ENCODE data around the gene LIN54.

The LIN54 gene

DNA sequence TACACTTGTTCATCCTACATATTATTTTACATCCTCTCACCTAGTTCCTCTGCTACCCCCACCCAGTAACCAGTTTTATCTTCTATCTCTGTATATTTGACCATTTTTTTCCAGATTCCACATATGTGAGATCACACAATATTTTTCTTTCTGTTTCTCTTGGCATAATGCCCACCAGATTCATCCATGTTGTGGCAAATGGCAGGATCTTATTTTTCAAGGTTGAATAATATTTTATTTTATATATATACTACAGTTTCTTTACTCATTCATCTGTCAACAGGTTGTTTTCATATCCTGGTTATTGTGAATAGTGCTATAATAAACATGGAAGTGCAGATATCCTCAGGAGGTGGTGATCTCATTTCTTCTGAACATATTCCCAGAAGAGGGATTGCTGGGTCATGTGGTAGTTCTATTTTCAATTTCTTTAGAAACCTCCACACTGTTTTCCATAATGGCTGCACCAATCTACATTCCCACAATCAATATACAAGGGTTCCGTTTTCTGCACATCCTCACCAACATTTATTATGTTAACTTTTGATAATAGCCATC, 61.9 kb downstream of the LIN54 start:
- Histone ChIP-seq H3K4me1 (ENCODE audit: low read length) (no peaks in the 10 kb centered on the region), H3K9ac (ENCODE audit: low read length) (no peak overlapping the region), H3K27me3 (replicated peaks; ENCODE audit: insufficient read depth, low read length) (no peaks in the 10 kb centered on the region), H3K9me3 (replicated peaks; ENCODE audit: insufficient read depth, low read length) (no peaks in the 10 kb centered on the region), H3K36me3 (replicated peaks; ENCODE audit: insufficient read depth, low read length) (no peaks in the 10 kb centered on the region; the same call in 1 of the 2 replicates), H3K4me3 (ENCODE audit: low read length) (no peak overlapping the region), H3K4me2 (ENCODE audit: low read depth, low read length) (no peak overlapping the region), H3F3A (ENCODE audit: insufficient read depth, low read length) (no peaks in the 10 kb centered on the region), H3K27ac (ENCODE audit: low read length) (no peak overlapping the region), H4K20me1 (ENCODE audit: insufficient read depth, low read length) (no peaks in the 10 kb centered on the region; the same call in 1 of the 2 replicates), H3K79me2 (ENCODE audit: low read length) (0 out of 2 replicates have a peak, but pooled peaks cover 9% of the 10 kb centered on the region), H3K9me2 (replicated peaks; ENCODE audit: insufficient read depth, low read length) (no peaks in the 10 kb centered on the region), H2AFZ (ENCODE audit: low read length) (no peak overlapping the region)
- TF ChIP-seq EZH2 (optimal IDR thresholded peaks at IDR 0.05; ENCODE audit: low read depth, low read length): no peak
- no peak for TF ChIP-seq EZH2phosphoT487 (IDR thresholded peaks at IDR 0.05; ENCODE audit: low read length)
- TF ChIP-seq, protein P1, sequence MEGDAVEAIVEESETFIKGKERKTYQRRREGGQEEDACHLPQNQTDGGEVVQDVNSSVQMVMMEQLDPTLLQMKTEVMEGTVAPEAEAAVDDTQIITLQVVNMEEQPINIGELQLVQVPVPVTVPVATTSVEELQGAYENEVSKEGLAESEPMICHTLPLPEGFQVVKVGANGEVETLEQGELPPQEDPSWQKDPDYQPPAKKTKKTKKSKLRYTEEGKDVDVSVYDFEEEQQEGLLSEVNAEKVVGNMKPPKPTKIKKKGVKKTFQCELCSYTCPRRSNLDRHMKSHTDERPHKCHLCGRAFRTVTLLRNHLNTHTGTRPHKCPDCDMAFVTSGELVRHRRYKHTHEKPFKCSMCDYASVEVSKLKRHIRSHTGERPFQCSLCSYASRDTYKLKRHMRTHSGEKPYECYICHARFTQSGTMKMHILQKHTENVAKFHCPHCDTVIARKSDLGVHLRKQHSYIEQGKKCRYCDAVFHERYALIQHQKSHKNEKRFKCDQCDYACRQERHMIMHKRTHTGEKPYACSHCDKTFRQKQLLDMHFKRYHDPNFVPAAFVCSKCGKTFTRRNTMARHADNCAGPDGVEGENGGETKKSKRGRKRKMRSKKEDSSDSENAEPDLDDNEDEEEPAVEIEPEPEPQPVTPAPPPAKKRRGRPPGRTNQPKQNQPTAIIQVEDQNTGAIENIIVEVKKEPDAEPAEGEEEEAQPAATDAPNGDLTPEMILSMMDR (IDR thresholded peaks at IDR 0.05; ENCODE audit: low read length): no peak
- no peak for DNase-seq

DNA sequence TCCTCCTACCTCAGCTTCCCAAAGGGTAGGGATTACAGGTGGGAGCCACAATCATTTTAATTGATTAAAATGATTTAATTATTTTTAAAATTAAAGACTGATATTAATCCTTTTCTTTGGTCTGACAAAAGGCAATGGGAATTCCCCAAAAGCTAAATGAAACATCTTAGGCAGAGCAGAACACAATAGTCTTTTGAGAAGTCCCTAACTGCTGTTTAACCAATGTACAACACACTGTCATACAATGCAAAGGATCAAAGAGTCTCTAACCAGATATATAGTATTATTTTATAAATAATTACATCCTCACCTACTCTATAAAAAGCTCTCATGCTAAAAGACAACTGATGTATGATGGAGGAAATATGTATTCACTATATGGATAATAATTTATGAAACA, 63.1 kb downstream of the LIN54 start:
- no peaks in the 10 kb centered on the region; the same call in 1 of the 2 replicates for H3K36me3 ChIP-seq (replicated peaks; ENCODE audit: insufficient read depth, low read length)
- H3K9me2 ChIP-seq (replicated peaks; ENCODE audit: insufficient read depth, low read length): no peaks in the 10 kb centered on the region
- no peak overlapping the region for H3K4me2 ChIP-seq (ENCODE audit: low read depth, low read length)
- 0 out of 2 replicates have a peak, but pooled peaks cover 9% of the 10 kb centered on the region for H3K79me2 ChIP-seq (ENCODE audit: low read length)
- H3F3A ChIP-seq (ENCODE audit: insufficient read depth, low read length): no peaks in the 10 kb centered on the region
- no peak for DNase-seq
- H4K20me1 ChIP-seq (ENCODE audit: insufficient read depth, low read length): no peaks in the 10 kb centered on the region; the same call in 1 of the 2 replicates
- no peaks in the 10 kb centered on the region for H3K9me3 ChIP-seq (replicated peaks; ENCODE audit: insufficient read depth, low read length)
- no peak overlapping the region for H3K27ac ChIP-seq (ENCODE audit: low read length)
- no peak for TF ChIP-seq EZH2 (optimal IDR thresholded peaks at IDR 0.05; ENCODE audit: low read depth, low read length)
- no peak for TF ChIP-seq EZH2phosphoT487 (IDR thresholded peaks at IDR 0.05; ENCODE audit: low read length)
- TF ChIP-seq, protein P1 (IDR thresholded peaks at IDR 0.05; ENCODE audit: low read length): no peak
- no peak overlapping the region for H3K9ac ChIP-seq (ENCODE audit: low read length)
- no peak overlapping the region for H2AFZ ChIP-seq (ENCODE audit: low read length)
- H3K27me3 ChIP-seq (replicated peaks; ENCODE audit: insufficient read depth, low read length): no peaks in the 10 kb centered on the region
- H3K4me3 ChIP-seq (ENCODE audit: low read length): no peak overlapping the region
- no peaks in the 10 kb centered on the region for H3K4me1 ChIP-seq (ENCODE audit: low read length)

DNA sequence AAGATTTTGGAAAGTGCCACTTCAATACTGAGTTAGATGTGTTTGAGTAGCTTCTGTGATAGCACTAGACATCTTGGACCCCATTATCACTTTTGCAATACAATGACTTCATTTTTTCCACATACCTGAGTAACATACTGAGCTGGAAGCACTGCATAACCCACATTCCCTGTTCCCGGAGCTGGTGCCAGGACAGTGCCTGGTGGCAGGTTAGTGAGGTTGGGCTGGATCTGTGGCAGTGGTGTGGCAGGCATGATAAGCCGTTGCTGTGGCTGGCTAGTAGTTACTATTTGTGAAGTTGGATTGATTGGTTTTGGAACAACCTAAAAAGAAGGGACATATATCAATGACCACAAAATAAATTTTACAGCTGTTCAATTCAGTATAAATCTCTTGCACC, 71.2 kb downstream of the LIN54 start:
- Histone ChIP-seq H3K4me3 (ENCODE audit: low read length) (no peak overlapping the region), H4K20me1 (ENCODE audit: insufficient read depth, low read length) (no peaks in the 10 kb centered on the region), H3F3A (ENCODE audit: insufficient read depth, low read length) (no peaks in the 10 kb centered on the region), H3K79me2 (ENCODE audit: low read length) (0 out of 2 replicates have a peak, but pooled peaks cover 3% of the 10 kb centered on the region), H3K27ac (ENCODE audit: low read length) (no peak overlapping the region), H3K4me2 (ENCODE audit: low read depth, low read length) (no peak overlapping the region), H3K27me3 (replicated peaks; ENCODE audit: insufficient read depth, low read length) (no peaks in the 10 kb centered on the region), H3K9me2 (replicated peaks; ENCODE audit: insufficient read depth, low read length) (no peaks in the 10 kb centered on the region), H3K36me3 (replicated peaks; ENCODE audit: insufficient read depth, low read length) (no peaks in the 10 kb centered on the region; the same call in 1 of the 2 replicates), H3K9ac (ENCODE audit: low read length) (no peak overlapping the region), H3K9me3 (replicated peaks; ENCODE audit: insufficient read depth, low read length) (no peaks in the 10 kb centered on the region), H2AFZ (ENCODE audit: low read length) (no peak overlapping the region), H3K4me1 (ENCODE audit: low read length) (no peaks in the 10 kb centered on the region)
- TF ChIP-seq, protein P1 (IDR thresholded peaks at IDR 0.05; ENCODE audit: low read length): no peak
- no peak for TF ChIP-seq EZH2phosphoT487 (IDR thresholded peaks at IDR 0.05; ENCODE audit: low read length)
- no peak for TF ChIP-seq EZH2 (optimal IDR thresholded peaks at IDR 0.05; ENCODE audit: low read depth, low read length)
- no peak for DNase-seq
